Muscle of leg (tissue), 11 donors: ENCODE data around the gene NTF3. TPM values are rescaled to one million over a fixed set of nuclear protein-coding genes. Genes with fewer than 3 reads are reported as not detected.
A peak's percentile ranks its signal among the peaks of the same experiment; 100 is the strongest.

Experiments used
- DNase-seq: peaks from one replicate; pipeline ENCODE4 v3.0.0; 2013
- H3K27ac ChIP-seq: one replicate; pipeline ENCODE4 v1.5.1; 2013; ENCODE audit warnings: mild to moderate bottlenecking, low read length, control low read depth
- H3K27me3 ChIP-seq: one replicate; pipeline ENCODE4 v1.6.1; 2013; ENCODE audit warnings: low read length; ENCODE audit not compliant: control insufficient read depth, insufficient read depth
- H3K36me3 ChIP-seq: one replicate; pipeline ENCODE4 v1.6.1; 2013; ENCODE audit warnings: low read length; ENCODE audit not compliant: control insufficient read depth, insufficient read depth
- H3K4me1 ChIP-seq: one replicate; pipeline ENCODE4 v1.6.1; 2013; ENCODE audit warnings: low read length; ENCODE audit not compliant: control insufficient read depth, insufficient read depth
- H3K4me3 ChIP-seq: one replicate; pipeline ENCODE4 v1.5.1; 2013; ENCODE audit warnings: low read length, control low read depth
- H3K9me3 ChIP-seq: replicated peaks from 2 replicates; pipeline ENCODE4 v1.6.1; 2013; ENCODE audit warnings: low read depth, low read length; ENCODE audit not compliant: control insufficient read depth
- WGBS: methylation state at CpG from one replicate; pipeline ENCODE4 v1.1.5; 2013; ENCODE audit warnings: missing lambda C conversion rate; ENCODE audit not compliant: insufficient coverage; 5-methylcytosine and 5-hydroxymethylcytosine counted together
- polyA plus RNA-seq, 8 donors: library from polyadenylated mRNA; unstranded; fragments of 120-200 nt; gene quantifications; one replicate each; pipeline versions ENCODE4 v1.2.1 to v1.2.3, GENCODE V29; 2013; ENCODE audit warnings: inconsistent platforms in 1 of 8, low replicate concordance in 1 of 8; ENCODE audit not compliant: insufficient read length in 8 of 8, insufficient read depth in 1 of 8
- total RNA-seq: library from RNA; stranded (reverse); fragments of 120-200 nt; gene quantifications from one replicate; pipeline ENCODE4 v1.2.4, GENCODE V29; 2013

The NTF3 gene
- total and polyA plus RNA-seq, 9 donors = 2.0 to 7.3 (median 4.2) TPM

GRCh38 chr12:5399266-5399665 lies 32.6 kb upstream of the NTF3 start:
- no peak overlapping the region for H3K27ac ChIP-seq
- peaks cover 7% of the 10 kb centered on the region for H3K27me3 ChIP-seq
- no peaks in the 10 kb centered on the region for H3K36me3 ChIP-seq
- H3K4me3 ChIP-seq = no peak overlapping the region
- no peaks in the 10 kb centered on the region for H3K9me3 ChIP-seq
- WGBS = no CpG with 5 or more reads among the region's 2 CpGs
- no peak for DNase-seq
- peaks cover 9% of the 10 kb centered on the region for H3K4me1 ChIP-seq

- no peak for DNase-seq
- H3K4me1 ChIP-seq = peaks cover 3% of the 10 kb centered on the region
- H3K9me3 ChIP-seq = no peaks in the 10 kb centered on the region
- no peak overlapping the region for H3K4me3 ChIP-seq
- peaks cover 5% of the 10 kb centered on the region for H3K27me3 ChIP-seq
- no peaks in the 10 kb centered on the region for H3K36me3 ChIP-seq
- no peak overlapping the region for H3K27ac ChIP-seq
- 45% methylated on average over 5 of the region's 8 CpGs for WGBS
These were observed 29.6 kb upstream of the NTF3 start for GRCh38 chr12:5402009-5402935.

- H3K4me3 ChIP-seq = no peak overlapping the region
- H3K4me1 ChIP-seq = peaks cover 3% of the 10 kb centered on the region
- H3K9me3 ChIP-seq = no peaks in the 10 kb centered on the region
- DNase-seq = no peak
- H3K36me3 ChIP-seq = no peaks in the 10 kb centered on the region
- H3K27me3 ChIP-seq = peaks cover 4% of the 10 kb centered on the region
- no CpG with 5 or more reads among the region's 3 CpGs for WGBS
- no peak overlapping the region for H3K27ac ChIP-seq
These were observed 28.5 kb upstream of the NTF3 start for GRCh38 chr12:5403411-5403810.

- DNase-seq = peak; percentile 73
These were observed 24.7 kb upstream of the NTF3 start for GRCh38 chr12:5407034-5407856.

GRCh38 chr12:5409619-5410018 lies 22.3 kb upstream of the NTF3 start:
- Histone ChIP-seq H3K9me3 (no peaks in the 10 kb centered on the region), H3K36me3 (no peaks in the 10 kb centered on the region), H3K4me3 (no peak overlapping the region), H3K27ac (no peak overlapping the region), H3K27me3 (no peaks in the 10 kb centered on the region), H3K4me1 (peaks cover 3% of the 10 kb centered on the region)
- DNase-seq = no peak
- whole genome bisulfite sequencing = no CpG with 5 or more reads among the region's 1 CpG

More at GRCh38 chr12:5407034-5407856, 24.7 kb upstream of the NTF3 start:
- H3K27me3 ChIP-seq = peaks cover 3% of the 10 kb centered on the region
- H3K36me3 ChIP-seq = no peaks in the 10 kb centered on the region
- H3K4me1 ChIP-seq = peaks cover 3% of the 10 kb centered on the region
- no peaks in the 10 kb centered on the region for H3K9me3 ChIP-seq
- 4% methylated on average over 2 of the region's 6 CpGs for WGBS
- no peak overlapping the region for H3K27ac ChIP-seq
- H3K4me3 ChIP-seq = no peak overlapping the region

- WGBS = no CpG with 5 or more reads among the region's 1 CpG
- H3K4me1 ChIP-seq = no peaks in the 10 kb centered on the region
- H3K36me3 ChIP-seq = no peaks in the 10 kb centered on the region
- H3K9me3 ChIP-seq = no peaks in the 10 kb centered on the region
- no peak for DNase-seq
- H3K27me3 ChIP-seq = no peaks in the 10 kb centered on the region
- H3K27ac ChIP-seq = no peak overlapping the region
- no peak overlapping the region for H3K4me3 ChIP-seq
These were observed 15.3 kb upstream of the NTF3 start for GRCh38 chr12:5416571-5416970.

DNA sequence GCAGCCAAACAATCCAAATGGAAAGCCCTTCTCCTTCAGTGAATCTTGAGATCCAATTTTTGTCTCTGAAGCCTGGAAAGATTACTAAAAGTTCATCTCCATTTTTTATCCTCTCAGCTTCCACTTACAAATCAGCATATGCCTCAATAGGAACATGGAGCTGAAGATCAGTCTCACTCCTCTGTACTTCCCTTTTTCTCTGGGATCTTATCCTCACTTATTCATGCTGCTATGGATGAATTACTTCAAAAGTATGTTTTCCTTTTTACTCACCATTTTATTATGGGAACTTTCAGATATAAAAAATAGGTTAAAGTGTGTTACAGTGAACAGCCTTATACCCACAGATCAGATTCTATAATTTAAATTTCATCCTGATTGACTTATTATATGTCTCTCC lies 14.4 kb upstream of the NTF3 start:
- Histone ChIP-seq H3K36me3 (no peaks in the 10 kb centered on the region), H3K27ac (no peak overlapping the region), H3K27me3 (no peaks in the 10 kb centered on the region), H3K4me3 (no peak overlapping the region), H3K9me3 (no peaks in the 10 kb centered on the region), H3K4me1 (no peaks in the 10 kb centered on the region)
- no peak for DNase-seq

- no peak overlapping the region for H3K27ac ChIP-seq
- 7% methylated on average over 6 of the region's 14 CpGs for WGBS
- H3K9me3 ChIP-seq = no peaks in the 10 kb centered on the region
- H3K4me3 ChIP-seq = no peak overlapping the region
- H3K27me3 ChIP-seq = peaks cover 39% of the 10 kb centered on the region
- H3K4me1 ChIP-seq = peaks cover 45% of the 10 kb centered on the region
- DNase-seq = peak; percentile 70
- no peaks in the 10 kb centered on the region for H3K36me3 ChIP-seq
These were observed 3.3 kb upstream of the NTF3 start for GRCh38 chr12:5428332-5429221.

DNA sequence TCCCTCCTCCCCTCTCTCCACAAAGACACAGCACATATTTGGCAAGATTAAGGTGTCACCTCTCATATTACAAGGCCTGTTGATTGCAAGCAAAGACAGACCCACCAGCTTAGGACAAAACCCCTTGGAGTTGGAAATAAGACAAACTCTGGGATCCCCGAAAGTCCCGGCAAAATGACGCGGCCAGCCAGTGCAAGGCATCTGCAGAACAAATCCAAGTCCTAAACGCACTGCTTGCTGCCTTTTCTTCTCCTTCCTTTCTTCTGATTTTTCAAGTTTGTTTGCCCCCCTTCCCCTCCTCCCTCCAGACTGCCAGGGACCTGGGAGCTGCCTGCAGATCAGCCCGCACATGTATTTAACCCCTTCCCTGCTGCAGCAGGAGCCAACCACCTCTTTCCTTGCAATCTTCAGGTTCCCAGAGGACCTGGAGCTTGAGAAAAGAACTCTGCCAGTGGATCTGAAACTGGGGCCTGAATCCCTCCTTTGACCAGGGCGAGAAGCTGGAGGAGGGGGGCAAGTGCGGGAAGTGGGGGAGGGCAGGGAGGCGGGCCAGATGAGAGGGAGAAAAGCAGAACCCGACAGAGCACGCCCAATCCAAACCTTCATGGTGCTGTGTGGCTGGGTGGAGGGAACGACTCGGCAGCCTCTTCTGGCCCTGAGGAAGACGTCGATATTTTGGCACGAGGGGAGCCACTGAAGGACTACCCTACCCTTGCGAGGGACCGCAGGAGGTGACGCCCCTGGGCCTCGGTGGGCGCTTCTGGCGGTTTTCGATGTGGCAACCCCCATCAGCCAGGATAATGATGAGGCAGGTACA lies 2.0 kb upstream of the NTF3 start:
- H3K27ac ChIP-seq = no peak overlapping the region
- no peaks in the 10 kb centered on the region for H3K9me3 ChIP-seq
- H3K27me3 ChIP-seq = peaks cover 53% of the 10 kb centered on the region
- H3K4me1 ChIP-seq = peaks cover 55% of the 10 kb centered on the region
- 15% methylated on average over 15 of the region's 23 CpGs for WGBS
- no peak for DNase-seq
- H3K4me3 ChIP-seq = no peak overlapping the region
- no peaks in the 10 kb centered on the region for H3K36me3 ChIP-seq
